ENCODE results near the gene SH2D3A. TPM values are rescaled to one million over a fixed set of nuclear protein-coding genes. Genes with fewer than 3 reads are reported as not detected.

The SH2D3A gene
- 10 to 100 TPM; 26.4 to 28.1 TPM for total RNA-seq

DNA sequence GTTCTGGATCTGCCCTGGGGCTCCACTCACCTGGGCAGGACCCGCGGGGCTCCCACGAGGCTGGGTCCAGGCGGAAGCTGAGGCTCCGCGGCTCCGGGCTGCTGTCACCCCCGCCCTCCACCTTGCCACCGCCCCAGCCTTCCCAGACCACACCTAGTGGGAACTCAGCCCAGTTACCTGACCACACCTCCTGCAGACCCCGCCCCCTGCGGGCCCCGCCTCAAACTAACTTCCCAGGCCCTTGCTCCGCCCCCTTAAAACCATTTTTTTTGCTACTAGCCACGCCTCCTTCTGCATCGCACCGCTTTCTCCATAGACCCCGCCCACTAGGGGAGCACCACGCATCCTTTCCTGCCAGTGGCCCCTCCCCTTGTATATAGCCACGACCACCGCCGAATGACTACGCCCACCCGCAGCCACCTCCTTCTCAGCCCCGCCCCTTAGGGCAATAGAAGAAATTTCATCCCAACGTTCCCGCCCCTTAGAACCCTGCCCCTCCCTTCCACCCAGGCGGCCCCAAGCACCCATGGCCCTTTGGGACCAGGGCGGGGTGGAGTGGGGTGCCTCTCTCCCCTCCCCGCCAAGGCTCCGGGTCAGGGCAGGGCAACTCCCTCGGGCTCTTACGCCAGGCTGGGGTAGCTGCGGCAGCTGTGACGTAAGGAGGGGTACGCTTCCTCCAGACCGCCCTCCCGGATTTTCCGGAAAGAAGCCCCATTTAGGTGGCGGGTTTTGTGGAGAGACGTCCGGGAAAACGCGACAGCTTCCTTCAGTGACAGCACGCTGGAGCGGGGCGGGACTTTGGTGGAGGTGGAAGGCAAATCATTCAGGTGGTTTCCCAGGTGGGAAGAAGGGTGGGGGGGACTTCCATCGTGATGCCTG, at the start of gene SH2D3A:
Gene SH2D3A (minus strand): TSS at position 79 of the 879 bp plus-strand sequence. CDS start 3,687 bp downstream, outside the sequence.
- Mint-ChIP-seq H3K4me3 (peak within 1 kb of the TSS; percentile 88), H3K27ac (peak within 1 kb of the TSS; percentile 89), H3K4me1 (peaks cover 53% of the 10 kb centered on the region), H3K36me3 (ENCODE audit: low read depth) (peaks cover 7% of the 10 kb centered on the region), H3K9me3 (no peaks in the 10 kb centered on the region), H3K27me3 (no peaks in the 10 kb centered on the region)
- DNase-seq: peak; percentile 96
- CTCF ChIA-PET: interaction anchor here (0.9 to 2.8 kb wide), 10 partner anchors 14 to 251 kb away, joined by 3 to 18 read pairs (median 6); partner anchors contain the start of gene GPR108
- POLR2A ChIA-PET: interaction anchor here (0.9 to 3.6 kb wide), 9 partner anchors 8 to 302 kb away, joined by 3 to 35 read pairs (median 5); partner anchors contain the start of genes GPR108, TNFSF14 and ZNF557

DNA sequence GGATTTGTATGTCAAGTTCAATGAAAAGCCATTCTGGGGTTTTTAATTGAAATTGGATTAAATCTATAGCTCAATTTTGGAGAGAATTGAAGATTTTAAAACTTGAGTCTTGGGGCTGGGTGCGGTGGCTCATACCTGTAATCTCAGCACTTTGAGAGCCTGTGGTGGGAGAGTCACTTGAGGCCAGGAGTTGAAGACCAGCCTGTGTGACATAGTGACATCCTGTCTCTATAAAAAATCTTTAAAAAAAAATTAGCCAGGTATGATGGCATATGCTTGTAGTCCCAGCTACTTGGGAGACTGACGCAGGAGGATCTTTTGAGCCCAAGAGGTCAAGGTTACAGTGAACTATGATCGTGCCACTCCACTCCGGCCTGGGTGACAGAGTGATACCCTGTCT, 46.4 kb upstream of the SH2D3A start:
- ChIA-PET CTCF (interaction anchor here (1.2 to 1.8 kb wide), 6 partner anchors 10 to 76 kb away, joined by 3 to 15 read pairs (median 4); partner anchors contain the start of gene GPR108), POLR2A (interaction anchor here (1.1 to 4.1 kb wide), 4 partner anchors 12 to 46 kb away, joined by 3 to 66 read pairs (median 14); partner anchors contain the start of genes SH2D3A and VAV1)
- peaks cover 64% of the 10 kb centered on the region for H3K4me1 Mint-ChIP-seq
- H3K27me3 Mint-ChIP-seq: no peaks in the 10 kb centered on the region
- no peak overlapping the region for H3K4me3 Mint-ChIP-seq
- peaks cover 9% of the 10 kb centered on the region for H3K9me3 Mint-ChIP-seq
- no peak for DNase-seq
- peak overlapping the region; percentile 62 for H3K27ac Mint-ChIP-seq
- H3K36me3 Mint-ChIP-seq (ENCODE audit: low read depth): peaks cover 59% of the 10 kb centered on the region

DNA sequence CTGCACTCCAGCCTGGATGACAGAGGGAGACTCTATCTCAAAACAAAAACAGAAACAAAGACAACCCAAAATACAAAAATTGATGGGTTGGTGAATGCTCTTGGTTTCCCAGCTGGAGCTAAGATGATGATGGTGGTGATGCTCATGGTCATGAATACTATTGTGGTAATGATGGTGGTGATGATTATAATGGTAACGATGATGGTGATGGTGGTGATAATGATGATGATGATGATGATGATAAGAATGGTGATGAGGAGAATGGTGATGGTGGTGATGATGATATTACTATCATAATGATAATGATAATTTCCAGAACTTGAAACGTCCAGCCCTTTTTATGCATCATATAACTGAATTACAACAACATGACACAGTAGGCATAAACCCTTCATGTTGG, 45.4 kb upstream of the SH2D3A start:
- ChIA-PET POLR2A (interaction anchor here (3.1 to 4.1 kb wide), 2 partner anchors 11 to 40 kb away, joined by 20 to 66 read pairs; partner anchors contain the start of gene VAV1), CTCF (interaction anchor here (0.6 to 1.8 kb wide), 3 partner anchors 11 to 77 kb away, joined by 3 to 15 read pairs (median 3); no protein-coding TSS in a partner anchor)
- no peaks in the 10 kb centered on the region for H3K27me3 Mint-ChIP-seq
- peaks cover 8% of the 10 kb centered on the region for H3K9me3 Mint-ChIP-seq
- no peak overlapping the region for H3K4me3 Mint-ChIP-seq
- peak overlapping the region; percentile 51 for H3K27ac Mint-ChIP-seq
- H3K4me1 Mint-ChIP-seq: peaks cover 63% of the 10 kb centered on the region
- peaks cover 58% of the 10 kb centered on the region for H3K36me3 Mint-ChIP-seq (ENCODE audit: low read depth)
- no peak for DNase-seq

DNA sequence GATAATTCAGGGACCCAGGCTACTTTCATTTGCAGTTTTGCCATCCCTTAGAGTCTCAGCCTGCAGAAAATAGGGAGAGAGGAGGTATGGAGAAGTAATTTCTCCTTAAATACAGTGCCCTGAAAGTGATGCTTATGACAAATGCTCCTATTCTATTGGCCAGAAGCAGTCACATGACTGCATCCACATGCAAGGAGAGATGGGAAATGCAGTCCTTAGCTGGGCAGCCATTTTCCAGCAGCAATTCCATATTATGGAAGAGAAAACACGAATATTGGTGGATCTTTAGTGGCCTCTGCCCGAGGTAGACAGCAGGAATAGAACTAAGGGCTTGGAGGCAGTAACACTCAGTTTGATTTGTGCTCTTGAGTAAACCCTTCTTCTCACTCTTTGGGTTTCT, 44.7 kb upstream of the SH2D3A start:
- CTCF ChIA-PET: no interaction called here
- peaks cover 7% of the 10 kb centered on the region for H3K9me3 Mint-ChIP-seq
- H3K4me1 Mint-ChIP-seq: peaks cover 63% of the 10 kb centered on the region
- H3K27ac Mint-ChIP-seq: no peak overlapping the region
- POLR2A ChIA-PET: interaction anchor here (3.1 to 4.1 kb wide), 2 partner anchors 10 to 39 kb away, joined by 20 to 66 read pairs; partner anchors contain the start of gene VAV1
- no peak overlapping the region for H3K4me3 Mint-ChIP-seq
- H3K27me3 Mint-ChIP-seq: no peaks in the 10 kb centered on the region
- peaks cover 59% of the 10 kb centered on the region for H3K36me3 Mint-ChIP-seq (ENCODE audit: low read depth)
- no peak for DNase-seq

DNA sequence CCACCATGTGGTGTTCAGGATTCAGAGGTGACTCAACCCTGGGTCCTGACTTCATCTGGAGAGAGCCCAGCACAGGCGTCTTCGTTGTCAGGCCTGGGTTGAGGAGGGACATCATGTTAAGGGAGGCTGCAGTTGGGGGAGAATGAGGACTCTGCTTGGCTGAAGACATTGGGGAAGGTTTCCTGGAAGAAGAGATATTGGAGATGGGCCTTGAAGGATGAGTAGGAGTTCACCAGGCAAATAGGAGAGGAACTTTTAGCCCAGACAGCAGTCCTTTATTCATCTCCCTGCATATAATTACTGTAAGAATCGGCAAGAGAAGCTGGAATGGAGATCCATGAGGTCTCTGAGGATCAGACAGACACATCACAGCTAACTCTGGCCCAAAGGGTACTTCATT, 44.1 kb upstream of the SH2D3A start:
- POLR2A ChIA-PET: interaction anchor here (3.1 kb wide), 1 partner anchor 39 kb away, joined by 20 read pairs; the partner anchor contains the start of gene VAV1
- DNase-seq: no peak
- CTCF ChIA-PET: no interaction called here
- Mint-ChIP-seq H3K36me3 (ENCODE audit: low read depth) (peaks cover 61% of the 10 kb centered on the region), H3K27ac (no peak overlapping the region), H3K4me3 (no peak overlapping the region), H3K27me3 (no peaks in the 10 kb centered on the region), H3K9me3 (peaks cover 7% of the 10 kb centered on the region), H3K4me1 (peaks cover 64% of the 10 kb centered on the region)

DNA sequence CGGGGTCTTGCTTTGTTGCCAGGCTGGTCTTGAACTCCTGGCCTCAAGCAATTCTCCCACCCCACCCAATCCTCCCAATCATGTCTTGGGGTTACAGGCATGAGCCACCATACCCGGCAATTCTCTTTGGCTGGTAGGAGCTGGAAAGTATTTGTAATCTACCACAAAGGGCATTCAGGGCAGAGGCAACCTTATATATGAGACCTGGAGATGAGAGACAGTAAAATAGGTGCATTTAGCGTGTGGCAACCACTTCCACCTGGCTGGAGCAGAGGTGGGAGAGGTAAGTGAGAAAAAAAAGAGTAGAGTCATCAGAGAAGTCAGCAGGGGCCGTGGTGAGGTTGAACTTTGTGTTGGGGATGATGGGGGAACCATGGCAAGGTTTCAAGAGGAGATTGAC, 42.0 kb upstream of the SH2D3A start:
- H3K36me3 Mint-ChIP-seq (ENCODE audit: low read depth): peaks cover 60% of the 10 kb centered on the region
- H3K4me1 Mint-ChIP-seq: peaks cover 55% of the 10 kb centered on the region
- no peaks in the 10 kb centered on the region for H3K27me3 Mint-ChIP-seq
- peaks cover 7% of the 10 kb centered on the region for H3K9me3 Mint-ChIP-seq
- ChIA-PET CTCF (interaction anchor here (1.4 kb wide), 1 partner anchor 37 kb away, joined by 3 read pairs; the partner anchor contains the start of gene VAV1), POLR2A (interaction anchor here (1.8 kb wide), 1 partner anchor 9 kb away, joined by 5 read pairs; no protein-coding TSS in a partner anchor)
- no peak overlapping the region for H3K27ac Mint-ChIP-seq
- H3K4me3 Mint-ChIP-seq: no peak overlapping the region
- DNase-seq: no peak

DNA sequence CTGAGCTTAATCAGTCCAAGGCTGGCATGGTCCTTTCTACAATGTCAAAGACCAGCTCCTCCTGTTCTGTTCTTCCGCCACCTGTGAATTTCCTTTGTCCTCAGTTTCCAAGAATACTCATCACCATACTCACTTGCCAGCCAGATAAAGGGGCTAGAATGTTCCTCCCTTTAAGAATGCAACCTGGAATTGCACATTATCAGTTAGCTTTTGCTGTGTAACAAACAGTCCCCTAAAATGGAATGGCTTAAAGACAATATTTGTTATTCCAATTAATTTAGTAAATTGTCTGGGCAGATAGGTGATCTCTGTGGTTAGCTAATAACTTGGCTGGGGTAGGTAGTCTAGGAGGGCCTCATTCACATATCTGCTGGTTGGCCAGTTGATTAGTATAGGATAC, 41.3 kb upstream of the SH2D3A start:
- no peak overlapping the region for H3K4me3 Mint-ChIP-seq
- no peaks in the 10 kb centered on the region for H3K27me3 Mint-ChIP-seq
- no peak for DNase-seq
- H3K4me1 Mint-ChIP-seq: peaks cover 53% of the 10 kb centered on the region
- peaks cover 7% of the 10 kb centered on the region for H3K9me3 Mint-ChIP-seq
- no peak overlapping the region for H3K27ac Mint-ChIP-seq
- peaks cover 60% of the 10 kb centered on the region for H3K36me3 Mint-ChIP-seq (ENCODE audit: low read depth)
- ChIA-PET POLR2A (interaction anchor here (1.8 kb wide), 1 partner anchor 8 kb away, joined by 5 read pairs; no protein-coding TSS in a partner anchor), CTCF (interaction anchor here (1.4 kb wide), 1 partner anchor 36 kb away, joined by 3 read pairs; the partner anchor contains the start of gene VAV1)

DNA sequence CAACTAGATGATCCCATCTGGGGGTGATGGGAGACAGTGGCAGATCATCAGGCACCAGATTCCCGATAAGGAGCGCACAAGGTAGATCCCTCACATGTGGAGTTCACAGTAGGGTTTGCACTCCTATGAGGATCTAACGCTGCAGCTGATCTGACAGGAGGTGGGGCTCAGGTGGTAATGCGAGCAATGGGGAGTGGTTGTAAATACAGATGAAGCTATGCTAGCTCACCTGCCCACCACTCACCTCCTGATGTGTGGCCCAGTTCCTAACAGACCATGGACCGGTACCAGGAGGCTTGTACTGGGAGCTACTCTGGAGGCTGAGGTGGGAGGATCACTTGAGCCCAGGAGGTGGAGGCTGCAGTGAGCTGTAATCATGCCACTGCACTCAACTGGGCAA, 40.1 kb upstream of the SH2D3A start:
- peaks cover 55% of the 10 kb centered on the region for H3K36me3 Mint-ChIP-seq (ENCODE audit: low read depth)
- ChIA-PET POLR2A (no interaction called here), CTCF (no interaction called here)
- H3K4me3 Mint-ChIP-seq: no peak overlapping the region
- H3K9me3 Mint-ChIP-seq: peaks cover 7% of the 10 kb centered on the region
- no peaks in the 10 kb centered on the region for H3K27me3 Mint-ChIP-seq
- peaks cover 51% of the 10 kb centered on the region for H3K4me1 Mint-ChIP-seq
- DNase-seq: no peak
- no peak overlapping the region for H3K27ac Mint-ChIP-seq

DNA sequence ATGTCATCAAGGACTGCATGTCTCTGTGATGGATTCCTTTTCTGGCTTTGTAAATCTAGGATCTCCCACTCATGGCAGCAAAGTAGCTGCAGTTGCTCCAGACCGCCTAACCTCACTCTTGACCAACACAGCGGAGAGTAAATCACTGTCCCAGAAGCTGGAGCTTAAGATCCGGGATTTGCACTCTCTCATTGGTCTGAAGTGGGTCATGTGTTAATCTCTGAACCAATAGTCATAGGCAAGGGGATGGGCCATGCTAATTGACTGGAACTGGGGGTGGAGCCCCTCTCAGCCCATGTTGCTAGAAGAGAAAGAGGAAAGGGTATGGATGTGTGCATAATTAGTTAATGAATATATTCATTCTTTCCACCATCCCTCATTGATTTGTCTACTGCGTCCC, 39.3 kb upstream of the SH2D3A start:
- peaks cover 47% of the 10 kb centered on the region for H3K36me3 Mint-ChIP-seq (ENCODE audit: low read depth)
- CTCF ChIA-PET: interaction anchor here (0.7 kb wide), 1 partner anchor 296 kb away, joined by 3 read pairs; no protein-coding TSS in a partner anchor

DNA sequence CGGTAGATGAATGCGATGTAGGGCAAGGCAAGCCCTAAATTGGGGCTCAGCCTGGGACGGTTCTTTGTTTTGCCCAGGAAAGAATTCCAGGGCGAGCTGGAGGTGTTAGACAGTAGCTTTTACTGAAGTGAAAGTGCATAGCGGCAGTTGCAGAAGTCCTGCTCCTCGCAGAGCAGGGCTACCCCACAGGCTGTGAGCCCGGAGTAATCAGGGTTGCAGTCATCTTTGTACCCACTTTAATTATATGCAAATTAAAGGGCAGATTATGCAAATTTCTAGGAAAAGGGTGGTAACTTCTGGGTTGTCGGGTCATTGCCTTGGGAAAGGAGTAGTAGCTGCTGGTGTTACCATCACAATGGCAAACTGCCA, 35.8 kb upstream of the SH2D3A start:
- Mint-ChIP-seq H3K4me3 (peak overlapping the region; percentile 74), H3K9me3 (no peaks in the 10 kb centered on the region), H3K4me1 (peaks cover 61% of the 10 kb centered on the region), H3K27me3 (no peaks in the 10 kb centered on the region), H3K27ac (peak overlapping the region; percentile 94), H3K36me3 (ENCODE audit: low read depth) (peaks cover 41% of the 10 kb centered on the region)
- DNase-seq: no peak
- CTCF ChIA-PET: interaction anchor here (0.6 to 3.4 kb wide), 9 partner anchors 11 to 65 kb away, joined by 3 to 21 read pairs (median 8); partner anchors contain the start of genes GPR108 and VAV1
- POLR2A ChIA-PET: interaction anchor here (0.9 to 5.7 kb wide), 6 partner anchors 11 to 286 kb away, joined by 3 to 77 read pairs (median 20); partner anchors contain the start of genes SH2D3A and VAV1

More for the DNA sequence above, 39.3 kb upstream of the SH2D3A start:
- no peaks in the 10 kb centered on the region for H3K27me3 Mint-ChIP-seq
- H3K4me1 Mint-ChIP-seq: peaks cover 49% of the 10 kb centered on the region
- POLR2A ChIA-PET: no interaction called here
- H3K27ac Mint-ChIP-seq: no peak overlapping the region
- H3K9me3 Mint-ChIP-seq: peaks cover 5% of the 10 kb centered on the region
- no peak overlapping the region for H3K4me3 Mint-ChIP-seq
- no peak for DNase-seq

DNA sequence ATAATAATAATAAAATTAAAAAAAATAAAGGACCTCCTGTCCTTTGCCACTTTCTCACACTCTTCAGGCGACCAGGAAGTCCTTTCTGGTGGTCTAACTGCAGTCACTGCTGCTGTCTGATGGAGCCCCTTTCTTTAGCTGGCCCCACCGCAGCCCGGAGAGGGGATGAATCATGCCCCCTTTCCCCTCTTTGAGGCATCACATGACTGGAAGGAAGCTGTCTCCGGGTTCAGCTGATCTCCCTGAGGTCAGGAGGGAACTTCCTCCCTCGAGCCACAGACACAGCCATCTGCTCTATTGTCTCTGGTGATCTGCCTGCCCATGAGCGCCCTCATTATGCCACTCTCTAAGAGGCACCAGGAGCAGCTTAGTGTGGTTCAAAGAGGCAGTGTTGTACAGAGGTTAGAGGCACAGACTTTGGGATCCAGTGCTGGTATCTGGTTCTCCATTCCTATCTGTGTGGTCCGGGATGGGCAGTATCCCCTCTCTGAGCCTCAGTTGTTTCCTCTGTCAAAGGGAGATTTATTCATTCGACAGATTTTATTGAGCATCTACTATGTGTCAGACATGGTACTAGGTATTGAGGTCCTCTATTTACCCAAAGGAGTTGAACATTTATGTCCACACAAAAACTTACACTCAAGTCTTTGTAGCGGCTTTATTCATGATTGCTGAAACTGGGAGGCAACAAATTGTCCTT, 35.3 kb upstream of the SH2D3A start:
- Mint-ChIP-seq H3K4me1 (peaks cover 61% of the 10 kb centered on the region), H3K27ac (peak overlapping the region; percentile 94), H3K36me3 (ENCODE audit: low read depth) (peaks cover 41% of the 10 kb centered on the region), H3K4me3 (peak overlapping the region; percentile 74), H3K9me3 (no peaks in the 10 kb centered on the region), H3K27me3 (no peaks in the 10 kb centered on the region)
- peak; percentile 72 for DNase-seq
- CTCF ChIA-PET: interaction anchor here (1.1 to 3.4 kb wide), 7 partner anchors 11 to 64 kb away, joined by 4 to 21 read pairs (median 9); partner anchors contain the start of genes GPR108 and VAV1
- POLR2A ChIA-PET: interaction anchor here (0.9 to 5.7 kb wide), 5 partner anchors 11 to 61 kb away, joined by 3 to 77 read pairs (median 35); partner anchors contain the start of genes SH2D3A and VAV1

DNA sequence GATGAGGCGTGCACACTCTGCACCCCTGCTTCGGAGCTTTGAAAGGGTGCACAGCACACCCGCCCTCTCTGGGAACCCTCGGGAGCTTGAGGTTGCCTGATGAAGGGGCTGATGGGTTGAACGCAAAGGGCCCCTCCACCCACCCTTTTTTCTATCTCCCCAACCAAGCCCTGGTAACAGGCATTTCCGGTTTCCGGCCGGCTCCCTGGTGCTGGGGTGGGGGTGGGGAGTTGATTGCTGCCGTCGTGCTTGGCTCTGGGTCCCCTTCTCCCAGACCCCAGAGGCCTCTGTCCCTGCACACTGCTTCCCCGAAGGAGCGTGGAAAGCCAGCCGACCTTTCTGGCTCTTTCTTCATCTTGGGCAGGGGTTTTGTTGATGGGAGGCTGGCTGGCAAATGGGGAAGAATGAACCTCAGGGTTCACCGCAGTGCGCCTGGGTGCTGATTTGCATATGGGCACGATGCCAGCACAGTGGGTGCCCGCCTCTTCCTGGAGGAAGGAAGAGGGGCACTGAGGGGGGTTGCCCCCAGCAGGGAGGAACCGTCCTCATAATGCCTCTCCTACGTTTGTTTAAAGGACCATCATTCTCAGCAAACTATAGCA, 34.4 kb upstream of the SH2D3A start:
- DNase-seq: peak; percentile 84
- ChIA-PET POLR2A (interaction anchor here (0.9 to 5.7 kb wide), 11 partner anchors 10 to 320 kb away, joined by 3 to 77 read pairs (median 9); partner anchors contain the start of genes GPR108, SH2D3A and VAV1), CTCF (interaction anchor here (0.5 to 3.4 kb wide), 8 partner anchors 12 to 328 kb away, joined by 3 to 21 read pairs (median 10); partner anchors contain the start of genes GPR108 and VAV1)
- Mint-ChIP-seq H3K4me3 (peak overlapping the region; percentile 74), H3K36me3 (ENCODE audit: low read depth) (peaks cover 40% of the 10 kb centered on the region), H3K4me1 (peaks cover 66% of the 10 kb centered on the region), H3K27ac (peak overlapping the region; percentile 94), H3K27me3 (no peaks in the 10 kb centered on the region), H3K9me3 (no peaks in the 10 kb centered on the region)

Measured in activated CD4-positive, alpha-beta memory T cell treated with anti-CD3 and anti-CD28 coated beads, Interleukin-2, amount 10 ng/mL, durations not matched to agents 7 days and 5 days (primary cell).